Stimulated activated CD8-positive, alpha-beta memory T cell treated with anti-CD3 and anti-CD28 coated beads, Interleukin-7, amount 100 ng/mL, for 1 hour (primary cell): ENCODE results near the gene ABCB6.

Experiments
- DNase-seq, 2 donors: peaks; one replicate each; pipeline ENCODE4 v3.0.0-alpha.2; 2020; ENCODE audit warnings: low read depth in 2 of 2

ABCB6 gene

DNA sequence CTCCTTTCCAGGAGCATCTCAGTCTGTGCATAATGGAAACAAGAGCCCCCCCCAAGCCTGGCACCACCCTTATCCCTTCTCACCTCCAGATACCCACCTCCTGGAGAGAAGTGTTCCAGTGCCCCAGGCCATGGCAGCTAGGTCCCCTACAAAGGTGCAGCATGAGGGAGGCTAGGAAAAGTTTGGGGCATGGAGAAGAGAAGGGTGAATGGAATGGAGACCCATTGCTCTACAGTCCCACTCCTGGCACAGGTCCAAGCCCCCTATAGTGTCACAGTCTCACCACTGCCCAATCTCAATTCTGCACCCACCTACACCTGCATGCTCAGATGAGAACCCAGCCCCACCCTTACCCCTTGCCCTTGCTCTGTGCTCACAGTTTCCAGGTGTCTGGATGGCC, 49.8 kb downstream of the ABCB6 start:
- no peak for DNase-seq

DNA sequence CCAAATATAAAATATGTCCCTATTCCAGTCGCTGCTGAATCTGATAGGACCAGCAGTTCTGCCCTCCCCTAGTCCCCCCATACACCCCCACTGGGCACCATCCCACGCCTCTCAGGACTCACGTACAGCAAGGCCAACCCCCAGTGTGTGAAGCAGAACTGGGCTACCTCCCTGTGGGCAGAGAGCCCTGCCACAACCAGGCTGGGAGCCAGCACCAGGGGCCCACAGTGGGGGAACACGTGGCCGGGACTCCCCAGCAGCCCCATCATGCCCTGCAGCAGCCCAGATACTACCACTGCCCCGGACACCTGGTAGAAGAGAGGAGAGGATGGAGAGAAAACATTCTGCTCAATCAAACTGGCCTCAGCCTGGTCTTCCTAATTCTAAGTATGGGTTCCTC, 50.2 kb downstream of the ABCB6 start:
- no peak for DNase-seq

DNA sequence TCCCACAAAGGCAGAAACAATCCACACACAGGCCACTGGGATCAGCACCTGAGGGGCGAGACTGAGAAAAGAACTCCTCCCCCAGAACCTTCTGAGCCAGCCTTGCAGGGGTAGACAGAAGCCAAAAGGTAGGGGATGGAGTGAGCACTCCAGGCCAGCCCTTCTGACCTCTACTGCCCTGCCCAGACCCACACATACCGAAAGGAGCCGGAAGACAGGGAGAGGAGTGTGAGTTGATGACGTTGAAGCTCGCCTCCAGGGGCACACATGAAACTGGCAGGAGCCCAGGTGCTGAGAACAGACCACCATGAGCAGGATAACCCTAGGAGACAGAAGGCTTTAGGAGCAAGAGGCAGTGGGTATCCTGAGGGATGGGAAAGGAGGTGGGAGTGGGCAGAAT, 50.8 kb downstream of the ABCB6 start:
- DNase-seq: no peak

DNA sequence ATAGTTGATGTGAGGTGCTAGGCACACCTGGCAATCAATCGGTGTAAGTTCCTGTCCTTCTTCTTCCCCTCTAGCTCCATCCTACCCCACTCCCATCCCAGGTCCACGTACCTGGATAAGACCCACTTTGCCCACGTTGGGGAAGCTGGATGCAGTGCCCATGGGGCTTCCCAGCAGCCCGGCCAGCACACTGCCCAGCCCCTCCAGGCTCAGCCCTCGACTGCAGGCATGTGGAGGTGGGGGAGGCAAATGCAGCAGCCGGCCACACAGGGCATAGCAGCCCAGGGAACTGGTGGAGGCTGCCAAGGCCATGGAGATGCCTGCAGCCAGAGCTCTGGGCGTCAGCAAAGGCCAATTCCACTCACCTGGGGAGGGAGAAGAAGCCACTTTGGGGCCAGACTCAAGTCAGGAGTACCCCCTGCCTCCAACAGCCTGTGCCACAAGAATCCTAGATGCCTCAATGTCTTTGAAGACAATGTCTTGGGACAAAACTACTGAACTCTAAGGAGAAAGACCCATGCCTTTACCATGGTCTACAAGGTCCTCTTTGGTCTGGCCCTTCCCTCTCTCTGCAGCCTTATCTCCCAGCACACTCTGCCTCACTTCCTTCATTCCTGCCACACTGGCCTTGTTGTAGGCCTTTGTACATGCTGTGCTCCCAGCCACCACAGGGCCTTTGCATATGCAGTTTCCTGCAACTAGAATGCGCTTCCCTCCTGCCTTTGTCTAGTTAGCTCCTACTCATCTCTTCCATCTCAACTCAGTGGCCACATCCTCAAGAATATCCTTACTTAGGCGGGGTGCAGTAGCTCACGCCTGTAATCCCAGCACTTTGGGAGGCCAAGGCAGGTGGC, 53.5 kb downstream of the ABCB6 start:
- DNase-seq: no peak

DNA sequence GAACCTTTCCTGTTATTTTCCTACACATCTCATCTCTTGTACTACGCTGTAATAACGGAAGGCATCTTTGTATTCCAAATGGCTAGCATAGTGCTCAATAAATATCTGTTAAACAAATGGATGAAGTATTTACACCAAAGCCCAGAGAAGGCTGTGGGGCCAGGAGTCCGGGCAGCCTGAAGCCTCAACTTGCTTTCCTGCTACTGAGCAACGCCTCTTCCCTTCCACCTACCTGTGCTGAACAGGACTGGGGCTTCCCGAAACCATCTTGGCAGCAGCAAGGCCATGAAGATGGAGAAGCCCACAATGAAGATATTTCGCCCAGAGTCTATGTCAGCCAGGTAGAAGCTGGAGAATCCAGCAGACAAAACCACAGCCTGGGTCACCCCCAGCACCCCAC, 55.6 kb downstream of the ABCB6 start:
- DNase-seq: no peak

DNA sequence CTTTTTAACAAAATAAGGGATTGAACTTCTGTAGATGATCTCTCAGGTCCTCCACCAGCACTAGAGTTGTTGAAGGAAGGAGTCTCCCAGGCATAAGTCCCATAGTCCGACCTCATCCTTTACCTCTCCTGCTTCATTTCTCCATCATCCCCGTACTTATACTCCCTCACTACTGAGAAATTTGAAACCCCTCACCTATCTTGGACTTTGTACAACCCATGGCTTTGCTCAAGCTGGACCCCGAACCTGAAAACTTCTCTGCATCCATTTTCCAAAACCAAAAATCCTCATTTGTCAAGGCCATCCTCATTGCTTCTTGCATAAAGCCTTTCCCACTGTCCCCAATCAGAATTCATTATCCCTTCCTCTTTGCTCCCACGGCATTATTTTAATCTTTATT, 57.7 kb downstream of the ABCB6 start:
- no peak for DNase-seq

DNA sequence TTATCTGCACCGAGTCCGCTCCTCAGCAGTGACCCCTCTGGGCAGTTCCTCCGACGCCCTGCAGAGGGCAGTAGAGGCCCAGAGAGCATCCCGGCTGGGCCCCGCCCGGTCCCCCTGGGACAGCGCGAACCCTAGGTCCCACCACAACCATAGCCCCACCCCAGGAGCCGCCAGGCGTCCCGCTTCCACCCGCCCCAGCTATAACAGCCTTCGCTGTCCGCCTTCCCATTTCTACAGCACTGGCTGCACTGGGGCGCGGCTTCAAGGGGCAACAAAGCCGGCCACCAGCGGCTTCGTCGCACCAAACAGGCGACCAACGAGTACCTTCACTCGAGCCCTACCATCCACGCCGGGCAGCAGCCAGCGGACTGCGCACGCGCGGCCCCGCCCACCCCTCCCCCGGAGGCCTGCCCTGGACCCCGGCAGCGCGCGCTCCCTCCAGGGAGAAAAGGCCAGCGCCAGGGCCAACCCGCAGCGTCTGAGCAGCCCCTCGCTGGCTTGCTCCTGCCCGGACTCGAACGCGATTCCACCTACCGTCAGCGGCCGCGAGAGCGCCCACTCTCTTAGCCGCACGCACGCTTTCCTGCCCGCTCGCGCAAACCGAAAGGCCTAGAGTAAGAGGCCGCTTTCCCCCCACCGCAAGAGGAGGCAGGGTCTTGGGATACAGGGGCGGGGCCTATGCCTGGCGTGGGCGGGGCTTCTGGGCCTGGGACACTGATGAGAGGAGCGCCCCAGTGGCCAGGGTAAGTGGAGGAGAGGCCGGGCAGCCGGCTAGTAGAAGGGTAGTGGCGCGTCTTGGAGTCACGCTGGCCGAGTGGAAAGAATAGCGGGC, 58.4 kb downstream of the ABCB6 start, which contains the start of gene NHEJ1:
Gene NHEJ1, minus strand, starts transcription at position 630 of the 832 bp plus-strand sequence. CDS start 2,453 bp downstream, outside the sequence.
- peak; percentile 84 to 89 for DNase-seq
